GM12874 (cell line): ENCODE data around the gene HS3ST5.

ENCODE experiments used
- TF ChIP-seq, protein P1 (sequence below): IDR thresholded peaks from 2 replicates; pipeline ENCODE4 v1.5.1; 2011; ENCODE audit warnings: low read depth, mild to moderate bottlenecking, control low read depth, low read length, moderate library complexity; ENCODE audit not compliant: insufficient read depth

HS3ST5 gene

DNA sequence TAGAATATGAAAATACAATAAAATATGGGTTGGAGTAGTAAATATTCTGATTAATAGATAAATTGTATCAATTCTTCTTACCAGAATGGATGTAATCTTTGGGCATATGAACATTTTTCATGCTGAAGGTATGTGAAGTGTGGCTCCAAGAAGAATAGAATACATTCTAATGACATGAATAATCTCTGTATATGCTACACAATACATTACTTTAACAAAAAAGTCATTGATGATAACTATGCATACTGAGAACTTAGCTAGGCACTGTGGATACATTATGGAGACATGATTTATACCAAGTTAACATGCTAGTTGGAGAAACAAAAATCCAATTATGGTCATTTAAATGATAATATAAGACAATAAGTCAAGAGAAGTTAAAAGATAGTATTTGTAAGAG lies 309.2 kb downstream of the HS3ST5 start:
- TF ChIP-seq, protein P1, sequence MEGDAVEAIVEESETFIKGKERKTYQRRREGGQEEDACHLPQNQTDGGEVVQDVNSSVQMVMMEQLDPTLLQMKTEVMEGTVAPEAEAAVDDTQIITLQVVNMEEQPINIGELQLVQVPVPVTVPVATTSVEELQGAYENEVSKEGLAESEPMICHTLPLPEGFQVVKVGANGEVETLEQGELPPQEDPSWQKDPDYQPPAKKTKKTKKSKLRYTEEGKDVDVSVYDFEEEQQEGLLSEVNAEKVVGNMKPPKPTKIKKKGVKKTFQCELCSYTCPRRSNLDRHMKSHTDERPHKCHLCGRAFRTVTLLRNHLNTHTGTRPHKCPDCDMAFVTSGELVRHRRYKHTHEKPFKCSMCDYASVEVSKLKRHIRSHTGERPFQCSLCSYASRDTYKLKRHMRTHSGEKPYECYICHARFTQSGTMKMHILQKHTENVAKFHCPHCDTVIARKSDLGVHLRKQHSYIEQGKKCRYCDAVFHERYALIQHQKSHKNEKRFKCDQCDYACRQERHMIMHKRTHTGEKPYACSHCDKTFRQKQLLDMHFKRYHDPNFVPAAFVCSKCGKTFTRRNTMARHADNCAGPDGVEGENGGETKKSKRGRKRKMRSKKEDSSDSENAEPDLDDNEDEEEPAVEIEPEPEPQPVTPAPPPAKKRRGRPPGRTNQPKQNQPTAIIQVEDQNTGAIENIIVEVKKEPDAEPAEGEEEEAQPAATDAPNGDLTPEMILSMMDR, result no peak

DNA sequence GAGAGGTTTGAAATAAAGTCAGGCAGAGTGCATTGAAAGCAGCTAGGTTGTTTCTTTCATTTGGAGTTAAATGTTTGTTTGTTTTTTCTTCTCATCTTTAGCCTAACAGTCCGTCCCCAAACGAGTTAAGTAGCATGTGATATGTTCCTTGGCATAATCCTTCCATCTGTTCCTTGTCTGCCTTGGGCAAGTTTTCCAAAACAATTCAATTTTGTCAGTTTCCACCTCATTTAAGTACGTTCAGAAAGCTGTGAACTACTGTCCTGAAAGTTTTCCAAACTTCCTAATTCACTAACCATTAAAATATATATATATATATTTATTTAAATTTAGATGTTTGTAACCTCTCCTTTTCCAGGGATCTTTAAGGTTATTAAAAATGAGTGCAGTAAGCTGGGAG lies 310.1 kb downstream of the HS3ST5 start:
- TF ChIP-seq, protein P1, result no peak

DNA sequence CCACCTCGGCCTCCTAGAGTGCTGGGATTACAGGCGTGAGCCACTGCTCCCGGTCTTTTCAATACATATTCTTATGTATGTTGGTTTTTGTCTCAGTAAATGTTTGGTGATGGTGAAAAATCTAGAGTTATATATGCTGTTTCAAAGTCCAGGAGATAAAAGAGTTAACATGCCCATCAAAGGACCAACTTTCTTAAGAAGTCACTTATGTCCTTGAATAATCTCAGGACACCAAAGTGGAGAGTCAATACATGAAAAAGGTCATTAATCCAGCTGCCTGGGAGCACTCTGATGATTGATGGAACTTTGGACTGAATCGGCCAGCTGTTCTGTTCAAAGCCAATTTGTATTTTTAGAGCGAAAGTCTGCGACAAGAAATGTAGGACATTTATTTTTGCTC lies 312.1 kb downstream of the HS3ST5 start:
- TF ChIP-seq, protein P1, result no peak

DNA sequence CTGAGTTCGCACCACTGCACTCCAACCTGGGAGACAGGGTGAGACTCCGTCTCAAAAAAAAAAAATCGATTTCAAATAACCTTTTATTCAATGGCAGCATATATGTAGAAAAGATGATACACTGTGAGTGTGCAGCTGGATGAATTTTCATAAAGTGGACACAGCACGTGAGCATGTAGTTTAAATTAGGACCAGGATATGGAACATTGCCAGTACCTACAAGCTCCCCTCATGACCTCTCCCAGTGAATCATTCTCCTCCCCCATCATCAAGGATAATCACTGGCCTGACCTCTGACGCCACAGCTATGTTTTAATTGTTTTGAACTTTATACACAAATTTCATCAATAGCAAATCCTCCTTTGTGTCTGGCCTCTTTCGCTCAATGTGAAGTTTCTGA lies 318.1 kb downstream of the HS3ST5 start:
- TF ChIP-seq, protein P1, result no peak

DNA sequence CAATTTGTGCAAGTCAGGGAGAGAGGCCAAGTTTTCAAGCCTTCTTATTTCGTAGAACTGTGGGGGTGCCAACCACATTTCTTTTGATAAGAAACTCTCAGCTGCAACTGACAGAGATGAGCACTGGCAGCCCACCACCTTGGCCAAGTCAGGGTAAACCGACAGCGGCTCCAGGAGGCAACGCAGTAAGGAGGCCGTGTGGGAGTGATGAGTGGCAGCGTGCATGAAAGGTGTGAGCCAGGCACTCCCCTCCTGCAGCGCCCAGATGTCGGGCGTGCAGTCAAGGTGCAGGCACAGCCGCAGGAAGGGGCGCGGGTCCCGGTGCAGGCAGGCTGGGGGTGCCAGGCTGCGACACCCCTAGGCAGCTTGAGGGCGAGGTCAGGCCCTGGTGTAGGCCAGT lies 322.6 kb downstream of the HS3ST5 start:
- TF ChIP-seq, protein P1, result no peak

DNA sequence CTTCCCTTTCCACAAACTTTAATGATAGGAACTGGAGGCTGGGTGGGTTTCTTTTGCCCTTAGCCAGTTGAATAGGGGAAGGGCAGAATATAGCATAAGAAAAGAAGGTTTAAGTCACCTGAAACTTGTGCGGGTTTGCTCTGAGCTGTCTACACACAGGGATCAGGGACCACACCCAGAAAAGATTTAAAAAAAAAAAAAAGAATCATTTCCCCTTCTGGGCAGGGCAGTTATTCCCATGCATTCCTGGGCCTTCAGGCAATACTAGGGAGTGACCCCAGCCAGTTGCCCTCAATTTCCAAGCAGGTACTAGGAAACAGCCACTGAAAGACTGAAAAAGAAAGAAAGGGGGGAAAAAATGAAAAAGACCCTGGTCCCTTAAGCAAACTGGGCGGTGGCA lies 332.3 kb downstream of the HS3ST5 start:
- TF ChIP-seq, protein P1, result no peak

DNA sequence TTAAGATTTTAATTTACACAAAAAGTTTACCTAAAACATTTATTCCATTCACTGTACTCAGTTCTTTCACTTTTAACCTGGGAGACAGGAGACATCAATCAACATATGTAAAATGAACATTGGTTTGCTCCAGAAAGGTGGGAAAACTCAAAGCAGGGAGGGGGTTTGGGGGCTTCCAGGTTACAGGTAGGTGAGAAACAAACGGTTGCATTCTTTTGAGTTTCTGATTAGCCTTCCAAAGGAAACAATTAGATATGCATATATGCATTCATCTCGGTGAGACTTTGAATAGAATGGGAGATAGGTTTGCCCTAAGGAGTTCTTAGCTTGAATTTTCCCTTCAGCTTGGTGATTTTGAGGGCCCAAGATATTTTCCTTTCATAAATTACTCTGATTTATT lies 333.6 kb downstream of the HS3ST5 start:
- TF ChIP-seq, protein P1, result no peak

DNA sequence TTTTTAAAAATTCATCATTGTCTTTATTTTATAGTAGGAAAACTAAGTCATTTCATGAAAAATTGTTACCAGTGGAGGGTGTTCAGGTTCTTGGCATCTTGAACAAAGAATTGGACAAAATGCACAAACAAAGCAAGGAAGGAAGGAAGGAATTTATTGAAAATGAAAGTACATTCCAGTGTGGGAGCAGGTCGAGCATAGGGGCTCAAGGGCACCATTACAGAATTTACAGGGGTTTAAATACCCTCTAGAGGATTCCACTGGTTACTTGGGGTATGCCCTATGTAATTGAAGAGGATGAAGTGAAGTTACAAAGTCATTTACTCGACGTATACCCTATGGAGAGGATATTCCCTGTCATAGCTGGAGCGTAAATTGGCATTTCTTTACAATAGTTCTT lies 334.5 kb downstream of the HS3ST5 start:
- TF ChIP-seq, protein P1, result no peak
